ENCODE data around the gene TUSC2. TPM values are rescaled to one million over a fixed set of nuclear protein-coding genes. Genes with fewer than 3 reads are reported as not detected.

Gene TUSC2
- total RNA-seq, 1 experiment from 2014 or later, result 33.5 TPM

- H3K27ac ChIP-seq (ENCODE audit: insufficient read length, low read depth, low read length), result no peak overlapping the region
- no peak overlapping the region for H3T11ph ChIP-seq (ENCODE audit: low read length)
- no peaks in the 10 kb centered on the region for H3K9me3 ChIP-seq (ENCODE audit: control insufficient read depth, low read depth, low read length)
- H4K91ac ChIP-seq (ENCODE audit: insufficient read length, low read depth, low read length), result no peak overlapping the region
- peak overlapping the region; percentile 85 to 90 for H3K4me3 Mint-ChIP-seq
- H4K5ac ChIP-seq (ENCODE audit: insufficient read length, low read depth, low read length), result no peak overlapping the region
- H2BK120ac ChIP-seq (ENCODE audit: low read depth, low read length, poor library complexity, severe bottlenecking), result no peak overlapping the region
- H3K4me1 ChIP-seq (ENCODE audit: insufficient read depth, low read length), result peaks cover 6% of the 10 kb centered on the region; the same call in 1 of the 2 replicates
- no peak overlapping the region for H2AFZ ChIP-seq (ENCODE audit: low read length)
- no peak overlapping the region for H3K56ac ChIP-seq (ENCODE audit: insufficient read length, low read depth, low read length)
- H3K36me3 Mint-ChIP-seq (ENCODE audit: insufficient read depth in 1 of 3, low read depth in 3 of 3), result peaks cover 31 to 44% (median 31%) of the 10 kb centered on the region in 3 experiments
- H3K23me2 ChIP-seq (ENCODE audit: insufficient read length, low read depth, low read length, poor library complexity, severe bottlenecking), result peaks cover 20% of the 10 kb centered on the region
- H3K27me3 ChIP-seq (ENCODE audit: insufficient read depth, low read length), result no peaks in the 10 kb centered on the region
- H2AK5ac ChIP-seq (ENCODE audit: insufficient read length, low read length), result no peak overlapping the region
- no peak overlapping the region for H2BK12ac ChIP-seq (ENCODE audit: insufficient read length, low read depth, low read length)
- H3K9ac ChIP-seq (ENCODE audit: extremely low read depth, insufficient read length, low read length), result no peak overlapping the region
- WGBS (ENCODE audit: extremely low coverage, insufficient read length, low lambda C conversion rate), result no CpG with 5 or more reads among the region's 4 CpGs
- H3K27ac Mint-ChIP-seq, result peak overlapping the region in 1 of 3 experiments; percentile 88; a peak in 2 of 7 replicates
- no peak overlapping the region for H2BK20ac ChIP-seq (ENCODE audit: low read depth, low read length, poor library complexity, severe bottlenecking)
- no peak overlapping the region for H3K14ac ChIP-seq (ENCODE audit: insufficient read depth, low read length)
- no peak overlapping the region for H2BK5ac ChIP-seq (ENCODE audit: insufficient read length, low read length)
- no peak overlapping the region for H4K8ac ChIP-seq (replicated peaks; ENCODE audit: insufficient read length, low read depth, low read length)
- no peaks in the 10 kb centered on the region for H4K20me1 ChIP-seq (ENCODE audit: control insufficient read depth, insufficient read depth, insufficient read length)
- no peaks in the 10 kb centered on the region for H3K9me3 Mint-ChIP-seq
- H3K4me2 ChIP-seq (ENCODE audit: insufficient read depth, insufficient read length, low read length), result peak overlapping the region; percentile 37
- H3K23ac ChIP-seq (ENCODE audit: insufficient read length, low read depth, low read length), result no peak overlapping the region
- peaks cover 10% of the 10 kb centered on the region; the same call in 1 of the 2 replicates for H3K79me2 ChIP-seq (ENCODE audit: insufficient read depth, low read length)
- H3K18ac ChIP-seq (ENCODE audit: insufficient read length, low read depth, low read length), result no peak overlapping the region
- no peak for TF ChIP-seq CTCF (conservative IDR thresholded peaks at IDR 0.05)
- peaks cover 22 to 49% of the 10 kb centered on the region in 2 experiments for H3K4me1 Mint-ChIP-seq
- no peak overlapping the region for H3K4ac ChIP-seq (ENCODE audit: low read depth, low read length)
- no peak for DNase-seq
- peaks cover 6% of the 10 kb centered on the region for H3K79me1 ChIP-seq (ENCODE audit: insufficient read depth, low read depth, low read length, poor library complexity, severe bottlenecking)
- no peaks in the 10 kb centered on the region for H3K27me3 Mint-ChIP-seq (ENCODE audit: low read depth)
- H2BK15ac ChIP-seq (ENCODE audit: low read depth, low read length), result no peak overlapping the region
These were observed 4.9 kb downstream of the TUSC2 start for GRCh38 chr3:50323092-50323600.

Data from H9 (cell line).